ENCODE results near the gene SEC14L5. TPM values are rescaled to one million over a fixed set of nuclear protein-coding genes. Genes with fewer than 3 reads are reported as not detected.

Gene SEC14L5
- total RNA-seq, 1 donor from 2014 or later: 0.41 TPM

DNA sequence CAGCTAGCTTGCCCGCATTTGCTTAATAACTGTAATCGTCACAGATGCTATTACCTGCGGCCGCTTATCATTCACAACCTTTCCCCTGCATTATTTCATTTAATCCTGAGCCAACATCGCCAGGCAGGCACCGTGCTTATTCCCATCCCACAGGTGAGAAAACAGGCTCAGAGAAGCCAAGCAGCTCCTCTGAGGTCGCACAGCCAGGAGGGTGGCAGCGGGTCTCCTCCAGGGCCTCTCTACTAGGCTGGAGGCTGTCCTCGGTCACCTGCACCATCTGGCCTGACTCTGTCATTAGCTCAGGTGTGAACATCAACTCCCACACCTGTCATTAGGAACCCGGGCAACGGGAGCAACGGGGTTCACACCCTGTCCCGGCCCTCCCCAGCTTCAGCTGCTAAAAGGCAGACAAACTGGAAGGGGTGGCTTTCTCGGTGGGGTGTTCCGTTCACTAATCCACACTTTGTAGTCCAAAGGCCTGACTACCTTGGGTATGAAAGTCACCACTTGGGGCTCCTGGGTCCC lies 24.2 kb upstream of the SEC14L5 start:
- no peak overlapping the region for H3K4me2 ChIP-seq
- TF ChIP-seq, protein P1, sequence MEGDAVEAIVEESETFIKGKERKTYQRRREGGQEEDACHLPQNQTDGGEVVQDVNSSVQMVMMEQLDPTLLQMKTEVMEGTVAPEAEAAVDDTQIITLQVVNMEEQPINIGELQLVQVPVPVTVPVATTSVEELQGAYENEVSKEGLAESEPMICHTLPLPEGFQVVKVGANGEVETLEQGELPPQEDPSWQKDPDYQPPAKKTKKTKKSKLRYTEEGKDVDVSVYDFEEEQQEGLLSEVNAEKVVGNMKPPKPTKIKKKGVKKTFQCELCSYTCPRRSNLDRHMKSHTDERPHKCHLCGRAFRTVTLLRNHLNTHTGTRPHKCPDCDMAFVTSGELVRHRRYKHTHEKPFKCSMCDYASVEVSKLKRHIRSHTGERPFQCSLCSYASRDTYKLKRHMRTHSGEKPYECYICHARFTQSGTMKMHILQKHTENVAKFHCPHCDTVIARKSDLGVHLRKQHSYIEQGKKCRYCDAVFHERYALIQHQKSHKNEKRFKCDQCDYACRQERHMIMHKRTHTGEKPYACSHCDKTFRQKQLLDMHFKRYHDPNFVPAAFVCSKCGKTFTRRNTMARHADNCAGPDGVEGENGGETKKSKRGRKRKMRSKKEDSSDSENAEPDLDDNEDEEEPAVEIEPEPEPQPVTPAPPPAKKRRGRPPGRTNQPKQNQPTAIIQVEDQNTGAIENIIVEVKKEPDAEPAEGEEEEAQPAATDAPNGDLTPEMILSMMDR (IDR thresholded peaks at IDR 0.05): no peak
- Mint-ChIP-seq H3K27me3 (ENCODE audit: insufficient read depth, low read depth) (peaks cover 29% of the 10 kb centered on the region), H3K27ac (no peak overlapping the region), H3K4me3 (no peak overlapping the region), H3K36me3 (no peaks in the 10 kb centered on the region), H3K4me1 (peaks cover 21% of the 10 kb centered on the region), H3K9me3 (no peaks in the 10 kb centered on the region)
- peaks cover 35% of the 10 kb centered on the region for H3K27me3 ChIP-seq
- H3K79me2 ChIP-seq (ENCODE audit: low read depth): no peaks in the 10 kb centered on the region
- no peaks in the 10 kb centered on the region for H3K36me3 ChIP-seq
- H3K9me3 ChIP-seq (ENCODE audit: low read depth): no peaks in the 10 kb centered on the region
- H2AFZ ChIP-seq (replicated peaks): no peak overlapping the region
- H4K20me1 ChIP-seq (ENCODE audit: low read depth): peaks cover 4% of the 10 kb centered on the region
- H3K4me1 ChIP-seq: no peaks in the 10 kb centered on the region
- no peak overlapping the region for H3K9ac ChIP-seq
- peaks cover 12% of the 10 kb centered on the region for H3F3A ChIP-seq (ENCODE audit: low read depth)
- no peak for DNase-seq (ENCODE audit: low spot score)
- H3K27ac ChIP-seq: no peak overlapping the region
- no peak overlapping the region for H3K4me3 ChIP-seq

DNA sequence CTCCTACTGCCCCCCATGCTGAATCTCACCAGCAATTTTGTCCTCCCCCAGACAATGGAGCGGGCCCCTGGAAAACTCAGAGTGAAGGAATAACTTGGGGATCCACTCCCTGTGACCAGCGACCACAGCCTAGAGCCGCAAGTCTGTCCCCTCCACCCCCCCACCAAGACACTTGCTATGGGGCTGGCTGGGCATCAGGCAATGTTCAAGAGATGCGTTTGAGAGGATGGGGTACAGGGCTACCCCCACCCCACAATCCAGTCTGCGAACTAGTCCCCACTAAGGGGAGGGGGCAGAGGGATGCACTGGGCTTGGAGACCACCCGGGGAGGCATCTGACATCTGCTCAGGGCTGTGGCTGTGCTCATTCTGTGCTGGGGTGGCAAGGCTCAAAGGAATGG lies 23.5 kb upstream of the SEC14L5 start:
- peaks cover 35% of the 10 kb centered on the region for H3K27me3 ChIP-seq
- H2AFZ ChIP-seq (replicated peaks): no peak overlapping the region
- no peaks in the 10 kb centered on the region for H3K9me3 ChIP-seq (ENCODE audit: low read depth)
- H3K36me3 ChIP-seq: no peaks in the 10 kb centered on the region
- no peak overlapping the region for H3K4me2 ChIP-seq
- peaks cover 12% of the 10 kb centered on the region for H3F3A ChIP-seq (ENCODE audit: low read depth)
- Mint-ChIP-seq H3K27me3 (ENCODE audit: insufficient read depth, low read depth) (peaks cover 29% of the 10 kb centered on the region), H3K9me3 (no peaks in the 10 kb centered on the region), H3K27ac (no peak overlapping the region), H3K4me1 (peaks cover 15% of the 10 kb centered on the region), H3K4me3 (peak overlapping the region; percentile 21), H3K36me3 (no peaks in the 10 kb centered on the region)
- no peak overlapping the region for H3K4me3 ChIP-seq
- DNase-seq (ENCODE audit: low spot score): no peak
- H4K20me1 ChIP-seq (ENCODE audit: low read depth): peaks cover 4% of the 10 kb centered on the region
- H3K9ac ChIP-seq: no peak overlapping the region
- no peaks in the 10 kb centered on the region for H3K79me2 ChIP-seq (ENCODE audit: low read depth)
- TF ChIP-seq EZH2 (IDR thresholded peaks at IDR 0.05): no peak
- no peaks in the 10 kb centered on the region for H3K4me1 ChIP-seq
- no peak overlapping the region for H3K27ac ChIP-seq

DNA sequence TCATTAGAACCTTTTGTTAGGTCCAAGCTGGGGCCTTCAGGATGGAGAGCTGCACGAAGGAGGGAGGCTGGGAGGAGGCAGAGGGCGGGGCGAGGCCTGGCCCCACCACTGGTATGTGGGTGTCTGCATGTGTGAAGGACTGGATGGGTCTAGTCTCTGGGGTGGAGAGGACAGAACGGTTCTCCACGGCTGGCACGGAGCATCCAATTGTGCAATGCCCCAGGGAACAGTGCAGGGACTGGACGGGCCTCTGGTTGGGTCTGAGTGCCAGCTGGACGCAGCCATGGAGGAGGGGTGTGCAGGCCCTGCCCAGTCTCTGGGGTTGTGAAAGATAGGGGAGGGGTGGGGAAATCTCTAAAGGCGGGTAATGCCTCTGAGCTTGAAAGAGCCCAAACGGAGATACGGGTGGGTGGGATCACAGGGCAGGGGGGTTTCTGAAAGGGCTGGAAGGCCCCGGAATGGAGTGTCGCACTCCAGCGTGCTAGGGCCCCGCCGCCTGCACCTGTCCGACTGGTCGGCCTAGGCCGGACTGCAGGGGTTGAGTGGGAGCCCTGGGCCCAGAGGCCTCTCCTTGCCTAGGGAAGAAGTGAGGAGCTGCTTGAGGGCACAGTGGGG lies 22.8 kb upstream of the SEC14L5 start:
- no peaks in the 10 kb centered on the region for H3K9me3 Mint-ChIP-seq
- H3K9ac ChIP-seq: no peak overlapping the region
- H3K4me3 Mint-ChIP-seq: no peak overlapping the region
- TF ChIP-seq, protein P1 (IDR thresholded peaks at IDR 0.05): no peak
- TF ChIP-seq EZH2phosphoT487 (IDR thresholded peaks at IDR 0.05) (no peak), EZH2 (IDR thresholded peaks at IDR 0.05) (no peak)
- peaks cover 35% of the 10 kb centered on the region for H3K27me3 ChIP-seq
- H3K4me2 ChIP-seq: no peak overlapping the region
- H3K79me2 ChIP-seq (ENCODE audit: low read depth): no peaks in the 10 kb centered on the region
- H3K27ac ChIP-seq: no peak overlapping the region
- no peaks in the 10 kb centered on the region for H3K36me3 ChIP-seq
- no peak overlapping the region for H3K4me3 ChIP-seq
- no peaks in the 10 kb centered on the region for H3K36me3 Mint-ChIP-seq
- H3K27me3 Mint-ChIP-seq (ENCODE audit: insufficient read depth, low read depth): peaks cover 31% of the 10 kb centered on the region
- no peak for DNase-seq (ENCODE audit: low spot score)
- no peaks in the 10 kb centered on the region for H3K9me3 ChIP-seq (ENCODE audit: low read depth)
- H3K4me1 ChIP-seq: no peaks in the 10 kb centered on the region
- H3K4me1 Mint-ChIP-seq: peaks cover 10% of the 10 kb centered on the region
- H2AFZ ChIP-seq (replicated peaks): no peak overlapping the region
- H3F3A ChIP-seq (ENCODE audit: low read depth): peaks cover 12% of the 10 kb centered on the region
- H3K27ac Mint-ChIP-seq: no peak overlapping the region
- peaks cover 4% of the 10 kb centered on the region for H4K20me1 ChIP-seq (ENCODE audit: low read depth)

All from neural progenitor cell (in vitro differentiated cells).